ENCODE measurements around the gene TLDC2. TPM values are rescaled to one million over a fixed set of nuclear protein-coding genes. Genes with fewer than 3 reads are reported as not detected.

TLDC2 gene
- total RNA-seq, 2 donors from 2014 or later, result 0.18 to 0.24 TPM

DNA sequence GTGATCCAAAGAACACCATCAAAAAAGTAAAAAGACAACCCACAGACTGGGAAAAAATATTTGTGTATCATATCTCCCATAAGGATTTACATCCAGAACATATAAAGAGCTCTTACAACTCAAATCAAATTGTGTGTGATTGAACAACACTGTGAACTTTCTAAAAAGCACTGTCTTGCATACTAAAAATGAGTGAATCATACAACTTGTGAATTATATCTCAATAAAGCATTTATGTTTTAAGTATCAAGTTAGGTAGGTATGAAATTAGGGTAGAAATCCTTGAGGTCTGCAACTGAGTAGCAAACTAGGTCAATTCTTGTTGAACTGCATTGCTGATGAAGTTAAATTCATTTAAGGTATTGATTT is 61.4 kb downstream of the TLDC2 start:
- Histone ChIP-seq H3K9me3 (ENCODE audit: control insufficient read depth, low read length) (no peaks in the 10 kb centered on the region), H3K9ac (ENCODE audit: extremely low read depth, low read length, poor library complexity, severe bottlenecking) (no peak overlapping the region), H3K4me1 (ENCODE audit: control insufficient read depth, insufficient read depth, low read length) (no peaks in the 10 kb centered on the region), H3K27ac (ENCODE audit: low read depth, low read length) (no peak overlapping the region), H3K4me3 (ENCODE audit: low read length) (no peak overlapping the region), H3K36me3 (ENCODE audit: control insufficient read depth, insufficient read depth, low read length) (no peaks in the 10 kb centered on the region), H3K27me3 (ENCODE audit: control insufficient read depth, insufficient read depth, low read length, poor library complexity, severe bottlenecking) (peaks cover 18% of the 10 kb centered on the region)
- DNase-seq, result no peak
- H3K36me3 Mint-ChIP-seq (ENCODE audit: low read depth), result no peaks in the 10 kb centered on the region
- no peak for TF ChIP-seq CTCF (conservative IDR thresholded peaks at IDR 0.05)
- no peak overlapping the region for H3K4me3 Mint-ChIP-seq
- H3K27me3 Mint-ChIP-seq (ENCODE audit: insufficient read depth), result peaks cover 8% of the 10 kb centered on the region
- H3K4me1 Mint-ChIP-seq, result peaks cover 10% of the 10 kb centered on the region
- H3K27ac Mint-ChIP-seq, result no peak overlapping the region
- no peaks in the 10 kb centered on the region for H3K9me3 Mint-ChIP-seq

DNA sequence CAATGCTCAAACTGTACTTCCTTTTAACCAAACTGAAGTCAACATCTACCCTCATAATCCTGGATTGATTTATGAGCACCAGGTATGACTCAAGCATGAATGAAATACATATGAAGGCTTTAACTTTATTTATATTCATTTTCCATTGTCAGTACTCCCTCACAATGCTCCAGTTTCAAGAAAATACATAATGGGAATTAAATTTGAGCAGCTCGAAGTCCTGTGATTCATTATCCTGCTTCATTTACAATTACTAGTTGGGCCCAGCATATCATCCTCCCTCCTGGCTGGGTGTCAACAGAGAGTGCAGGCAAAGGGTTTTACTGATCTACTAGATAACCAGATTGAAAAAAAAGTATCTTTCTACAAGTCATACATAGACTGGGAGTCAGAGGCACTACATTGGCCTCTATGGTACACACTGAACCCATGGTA is 65.5 kb downstream of the TLDC2 start:
- Histone ChIP-seq H3K9me3 (ENCODE audit: control insufficient read depth, low read length) (no peaks in the 10 kb centered on the region), H3K9ac (ENCODE audit: extremely low read depth, low read length, poor library complexity, severe bottlenecking) (no peak overlapping the region), H3K4me3 (ENCODE audit: low read length) (no peak overlapping the region), H3K27me3 (ENCODE audit: control insufficient read depth, insufficient read depth, low read length, poor library complexity, severe bottlenecking) (peaks cover 57% of the 10 kb centered on the region), H3K27ac (ENCODE audit: low read depth, low read length) (no peak overlapping the region), H3K36me3 (ENCODE audit: control insufficient read depth, insufficient read depth, low read length) (no peaks in the 10 kb centered on the region), H3K4me1 (ENCODE audit: control insufficient read depth, insufficient read depth, low read length) (no peaks in the 10 kb centered on the region)
- Mint-ChIP-seq H3K4me3 (no peak overlapping the region), H3K27me3 (ENCODE audit: insufficient read depth) (peaks cover 46% of the 10 kb centered on the region), H3K9me3 (no peaks in the 10 kb centered on the region), H3K4me1 (peaks cover 10% of the 10 kb centered on the region), H3K36me3 (ENCODE audit: low read depth) (no peaks in the 10 kb centered on the region), H3K27ac (no peak overlapping the region)
- no peak for TF ChIP-seq CTCF (conservative IDR thresholded peaks at IDR 0.05)
- 89 to 100% methylated on average over 1 of the region's 1 CpG for WGBS, 2 experiments (ENCODE audit: insufficient coverage in 1 of 2, insufficient read length in 1 of 2)
- DNase-seq, result no peak

Other genes with a start within 250 kb of the TLDC2 start
- gene SLA2, start 229.9 kb upstream of the TLDC2 start, total RNA-seq, result under 1 TPM; 0.44 to 0.68 TPM
- gene NDRG3, start 130.0 kb upstream of the TLDC2 start, total RNA-seq, result 10 to 100 TPM; 24.6 to 26.1 TPM
- gene DSN1, start 102.4 kb upstream of the TLDC2 start, total RNA-seq, result 10 to 100 TPM; 21.4 to 32.4 TPM
- 1 to 10 TPM; 3.7 to 4.9 TPM for gene SAMHD1, start 75.6 kb downstream of the TLDC2 start, total RNA-seq
- 10 to 100 TPM; 11.4 to 16.7 TPM for gene RBL1, start 219.9 kb downstream of the TLDC2 start, total RNA-seq